ENCODE measurements around the gene TTC7B.

DNA sequence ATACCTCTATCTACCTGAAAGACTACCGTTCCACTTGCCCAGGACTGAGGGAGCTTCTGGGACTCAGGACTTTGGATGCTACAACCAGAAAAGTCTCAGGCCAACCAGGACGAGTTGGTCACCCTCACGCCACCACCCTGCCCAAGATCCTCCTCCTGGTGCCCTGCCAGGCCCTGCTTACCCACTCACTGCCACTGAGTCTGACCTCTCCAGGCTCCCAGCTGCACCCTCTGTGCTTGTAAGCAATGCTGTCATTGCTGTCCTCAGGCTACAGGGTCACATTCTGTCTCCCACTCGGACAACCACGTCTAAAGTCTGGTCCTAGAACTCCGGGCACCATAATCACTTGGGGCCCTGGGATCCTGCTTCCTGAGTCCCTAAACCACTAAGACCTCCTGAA lies 9.2 kb downstream of the TTC7B start:
- TF ChIP-seq TAF1 (IDR thresholded peaks at IDR 0.05; ENCODE audit: low read depth) (no peak), FOXM1 (IDR thresholded peaks at IDR 0.05; ENCODE audit: borderline replicate concordance, low read depth) (no peak)
